ENCODE data around the gene SLFN13. TPM values are rescaled to one million over a fixed set of nuclear protein-coding genes. Genes with fewer than 3 reads are reported as not detected.

SLFN13 gene
- total RNA-seq, 1 donor from 2014 or later: 9.9 TPM

- TF ChIP-seq, protein P1, sequence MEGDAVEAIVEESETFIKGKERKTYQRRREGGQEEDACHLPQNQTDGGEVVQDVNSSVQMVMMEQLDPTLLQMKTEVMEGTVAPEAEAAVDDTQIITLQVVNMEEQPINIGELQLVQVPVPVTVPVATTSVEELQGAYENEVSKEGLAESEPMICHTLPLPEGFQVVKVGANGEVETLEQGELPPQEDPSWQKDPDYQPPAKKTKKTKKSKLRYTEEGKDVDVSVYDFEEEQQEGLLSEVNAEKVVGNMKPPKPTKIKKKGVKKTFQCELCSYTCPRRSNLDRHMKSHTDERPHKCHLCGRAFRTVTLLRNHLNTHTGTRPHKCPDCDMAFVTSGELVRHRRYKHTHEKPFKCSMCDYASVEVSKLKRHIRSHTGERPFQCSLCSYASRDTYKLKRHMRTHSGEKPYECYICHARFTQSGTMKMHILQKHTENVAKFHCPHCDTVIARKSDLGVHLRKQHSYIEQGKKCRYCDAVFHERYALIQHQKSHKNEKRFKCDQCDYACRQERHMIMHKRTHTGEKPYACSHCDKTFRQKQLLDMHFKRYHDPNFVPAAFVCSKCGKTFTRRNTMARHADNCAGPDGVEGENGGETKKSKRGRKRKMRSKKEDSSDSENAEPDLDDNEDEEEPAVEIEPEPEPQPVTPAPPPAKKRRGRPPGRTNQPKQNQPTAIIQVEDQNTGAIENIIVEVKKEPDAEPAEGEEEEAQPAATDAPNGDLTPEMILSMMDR (conservative IDR thresholded peaks at IDR 0.05; ENCODE audit: low read depth, low read length): no peak
- no peak overlapping the region for H3K4me3 ChIP-seq (ENCODE audit: low read depth, low read length)
Observed at GRCh38 chr17:35387496-35387895, 61.1 kb downstream of the SLFN13 start.

More at GRCh38 chr17:35387496-35387895, 61.1 kb downstream of the SLFN13 start:
- no peak for DNase-seq (ENCODE audit: low read depth)

Other genes with a start within 250 kb of the SLFN13 start
- gene SLFN5, start 205.7 kb downstream of the SLFN13 start, total RNA-seq: 15.6 and 28.8 TPM in 2 replicates
- gene SLFN11, start 75.1 kb downstream of the SLFN13 start, total RNA-seq: 2.1 and 2.8 TPM in 2 replicates
- gene SLFN12, start 16.3 kb downstream of the SLFN13 start, total RNA-seq: 13.3 and 13.7 TPM in 2 replicates
- not detected in 2 replicates for gene SLFN12L, start 88.9 kb upstream of the SLFN13 start, total RNA-seq
- gene SLFN14, start 112.1 kb upstream of the SLFN13 start, total RNA-seq: not detected in 2 replicates
- 2.0 and 4.2 TPM in 2 replicates for gene PEX12, start 129.8 kb upstream of the SLFN13 start, total RNA-seq
- 134 and 142 TPM in 2 replicates for gene AP2B1, start 138.6 kb upstream of the SLFN13 start, total RNA-seq